Measurements from ENCODE around the gene JAK1. TPM values are rescaled to one million over a fixed set of nuclear protein-coding genes. Genes with fewer than 3 reads are reported as not detected.

The JAK1 gene
- total and polyA plus RNA-seq, 7 donors = 43.8 to 143 (median 99.6) TPM

GRCh38 chr1:64846573-64847430, 119.5 kb downstream of the JAK1 start:
- Histone ChIP-seq H3K27ac (no peak overlapping the region), H3K4me1 (no peaks in the 10 kb centered on the region), H3K36me3 (peaks cover 21 to 90% (median 34%) of the 10 kb centered on the region in 4 donors), H3K4me3 (no peak overlapping the region), H3K9me3 (no peaks in the 10 kb centered on the region), H3K27me3 (no peaks in the 10 kb centered on the region)
- 90 to 95% methylated on average over 10 of the region's 10 CpGs for WGBS, 2 donors
- intact Hi-C loops (cut with DNase I) = no loop called here
- no peak for DNase-seq
- TF ChIP-seq POLR2A (IDR thresholded peaks at IDR 0.05) = no peak

- H3K36me3 ChIP-seq = peaks cover 23 to 93% (median 40%) of the 10 kb centered on the region in 4 donors
- TF ChIP-seq POLR2AphosphoS5 (IDR thresholded peaks at IDR 0.05) (no peak), EP300 (IDR thresholded peaks at IDR 0.05) (no peak), CTCF (IDR thresholded peaks at IDR 0.05) (no peak), POLR2A (IDR thresholded peaks at IDR 0.05) (no peak)
- WGBS, 2 donors = 95 to 96% methylated on average over 13 of the region's 13 CpGs
- no peak overlapping the region for H3K27ac ChIP-seq
- no peaks in the 10 kb centered on the region for H3K9me3 ChIP-seq
- intact Hi-C loops (cut with DNase I) = no loop called here
- no peaks in the 10 kb centered on the region for H3K4me1 ChIP-seq
- no peaks in the 10 kb centered on the region for H3K27me3 ChIP-seq
- DNase-seq = no peak
- no peak overlapping the region for H3K4me3 ChIP-seq
Observed at GRCh38 chr1:64845831-64846425, 120.4 kb downstream of the JAK1 start.

GRCh38 chr1:64844609-64845008, 121.7 kb downstream of the JAK1 start:
- Histone ChIP-seq H3K27ac (no peak overlapping the region), H3K36me3 (peaks cover 26 to 93% (median 45%) of the 10 kb centered on the region in 4 donors), H3K9me3 (no peaks in the 10 kb centered on the region), H3K4me1 (no peaks in the 10 kb centered on the region), H3K4me3 (no peak overlapping the region), H3K27me3 (no peaks in the 10 kb centered on the region)
- no peak for DNase-seq
- WGBS, 2 donors = 94 to 96% methylated on average over 7 of the region's 7 CpGs
- no peak for TF ChIP-seq POLR2A (IDR thresholded peaks at IDR 0.05)
- no peak for TF ChIP-seq CTCF (IDR thresholded peaks at IDR 0.05)
- TF ChIP-seq EP300 (IDR thresholded peaks at IDR 0.05) = no peak
- intact Hi-C loops (cut with DNase I) = no loop called here

- no peaks in the 10 kb centered on the region for H3K4me1 ChIP-seq
- no peak overlapping the region for H3K4me3 ChIP-seq
- no peaks in the 10 kb centered on the region for H3K9me3 ChIP-seq
- DNase-seq = no peak
- peaks cover 28 to 93% (median 45%) of the 10 kb centered on the region in 4 donors for H3K36me3 ChIP-seq
- intact Hi-C loops (cut with DNase I) = no loop called here
- WGBS, 2 donors = 88 to 93% methylated on average over 7 of the region's 7 CpGs
- TF ChIP-seq POLR2AphosphoS5 (IDR thresholded peaks at IDR 0.05) (no peak), POLR2A (IDR thresholded peaks at IDR 0.05) (no peak), CTCF (IDR thresholded peaks at IDR 0.05) (no peak), EP300 (IDR thresholded peaks at IDR 0.05) (no peak)
- no peak overlapping the region for H3K27ac ChIP-seq
- H3K27me3 ChIP-seq = no peaks in the 10 kb centered on the region
Observed at GRCh38 chr1:64844175-64844574, 122.2 kb downstream of the JAK1 start.

- TF ChIP-seq EP300 (IDR thresholded peaks at IDR 0.05) (no peak), POLR2A (IDR thresholded peaks at IDR 0.05) (no peak), CTCF (IDR thresholded peaks at IDR 0.05) (no peak), POLR2AphosphoS5 (IDR thresholded peaks at IDR 0.05) (no peak)
- H3K27ac ChIP-seq = no peak overlapping the region
- peaks cover 31 to 91% (median 43%) of the 10 kb centered on the region in 4 donors for H3K36me3 ChIP-seq
Observed at GRCh38 chr1:64843675-64844074, 122.7 kb downstream of the JAK1 start.

More at GRCh38 chr1:64843675-64844074, 122.7 kb downstream of the JAK1 start:
- Histone ChIP-seq H3K27me3 (no peaks in the 10 kb centered on the region), H3K9me3 (no peaks in the 10 kb centered on the region), H3K4me3 (no peak overlapping the region), H3K4me1 (no peaks in the 10 kb centered on the region)
- DNase-seq = no peak
- intact Hi-C loops (cut with DNase I) = no loop called here
- WGBS, 2 donors = 93 to 95% methylated on average over 9 of the region's 9 CpGs

Data from sigmoid colon (tissue), 7 donors.